Brain microvascular endothelial cell (primary cell): ENCODE data around the gene PLCB2.

ENCODE experiments used
- DNase-seq: peaks from one replicate; pipeline ENCODE4 v3.0.0-alpha.2; 2020
- H3K27ac ChIP-seq: fragments of 250-450 bp; sonication (Bioruptor Pico); 2 replicates; pipeline ENCODE4 v1.5.1; 2020; ENCODE audit warnings: mild to moderate bottlenecking, moderate library complexity
- H3K27me3 ChIP-seq: fragments of 250-450 bp; sonication (Bioruptor Pico); replicated peaks from 2 replicates; pipeline ENCODE4 v1.5.1; 2020; ENCODE audit warnings: mild to moderate bottlenecking
- H3K36me3 ChIP-seq: fragments of 250-450 bp; sonication (Bioruptor Pico); replicated peaks from 2 replicates; pipeline ENCODE4 v1.5.1; 2020; ENCODE audit warnings: mild to moderate bottlenecking
- H3K4me3 ChIP-seq: 2 replicates; pipeline ENCODE4 v1.5.1; 2011; ENCODE audit warnings: low read depth, mild to moderate bottlenecking, control low read depth, low read length, moderate library complexity
- in situ Hi-C: cut with HindIII; loops from 2 replicates; pipeline ENCODE4 v1.10.0; 2017; ENCODE audit warnings: low sequenced_read_pairs, low pct_ligation_motif_present
- TF ChIP-seq, protein P1 (sequence below): IDR thresholded peaks from 2 replicates; pipeline ENCODE4 v1.5.1; 2011; ENCODE audit warnings: low read depth, mild to moderate bottlenecking, moderate library complexity, low read length, control low read depth, inconsistent platforms; ENCODE audit errors: missing control alignments

Gene PLCB2

DNA sequence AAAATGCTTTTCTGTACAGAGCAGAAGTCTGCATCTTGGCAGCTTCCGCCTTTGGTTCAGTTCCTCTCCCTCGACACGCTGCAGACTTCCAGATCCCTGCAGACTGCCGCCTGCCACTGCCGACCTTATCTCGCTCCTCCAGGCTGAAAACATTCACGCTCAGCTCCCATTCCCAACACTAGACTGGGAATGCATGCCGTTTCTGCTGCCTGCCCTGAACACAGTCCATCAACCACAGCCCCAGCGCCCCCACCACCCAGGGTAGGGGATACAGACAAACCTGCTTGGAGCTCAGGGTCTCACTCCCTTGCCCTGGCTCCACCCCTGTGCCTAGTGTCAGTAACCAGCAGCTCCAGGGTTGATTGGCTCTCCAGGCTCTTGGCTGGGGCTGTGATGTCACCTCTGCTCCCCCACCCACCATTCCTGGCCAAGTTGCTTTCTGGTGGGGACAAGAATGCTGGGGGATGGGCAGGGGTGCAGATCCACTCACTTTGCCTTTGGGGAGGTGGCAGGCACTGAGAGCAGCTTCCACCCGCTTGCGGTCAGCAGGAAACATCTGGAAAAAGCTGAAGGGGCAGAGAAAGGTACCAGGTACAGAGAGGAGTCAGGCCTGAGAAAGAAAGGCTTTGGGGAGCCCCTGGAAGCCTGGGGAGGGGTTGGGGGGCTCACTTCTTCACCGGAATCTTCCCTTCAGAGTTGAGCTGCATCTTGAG, 6.1 kb downstream of the PLCB2 start:
- no peak for DNase-seq
- Histone ChIP-seq H3K27ac (no peak overlapping the region), H3K36me3 (no peaks in the 10 kb centered on the region), H3K27me3 (no peaks in the 10 kb centered on the region), H3K4me3 (no peak overlapping the region)
- TF ChIP-seq, protein P1, sequence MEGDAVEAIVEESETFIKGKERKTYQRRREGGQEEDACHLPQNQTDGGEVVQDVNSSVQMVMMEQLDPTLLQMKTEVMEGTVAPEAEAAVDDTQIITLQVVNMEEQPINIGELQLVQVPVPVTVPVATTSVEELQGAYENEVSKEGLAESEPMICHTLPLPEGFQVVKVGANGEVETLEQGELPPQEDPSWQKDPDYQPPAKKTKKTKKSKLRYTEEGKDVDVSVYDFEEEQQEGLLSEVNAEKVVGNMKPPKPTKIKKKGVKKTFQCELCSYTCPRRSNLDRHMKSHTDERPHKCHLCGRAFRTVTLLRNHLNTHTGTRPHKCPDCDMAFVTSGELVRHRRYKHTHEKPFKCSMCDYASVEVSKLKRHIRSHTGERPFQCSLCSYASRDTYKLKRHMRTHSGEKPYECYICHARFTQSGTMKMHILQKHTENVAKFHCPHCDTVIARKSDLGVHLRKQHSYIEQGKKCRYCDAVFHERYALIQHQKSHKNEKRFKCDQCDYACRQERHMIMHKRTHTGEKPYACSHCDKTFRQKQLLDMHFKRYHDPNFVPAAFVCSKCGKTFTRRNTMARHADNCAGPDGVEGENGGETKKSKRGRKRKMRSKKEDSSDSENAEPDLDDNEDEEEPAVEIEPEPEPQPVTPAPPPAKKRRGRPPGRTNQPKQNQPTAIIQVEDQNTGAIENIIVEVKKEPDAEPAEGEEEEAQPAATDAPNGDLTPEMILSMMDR: no peak
- in situ Hi-C loops: no loop called here

DNA sequence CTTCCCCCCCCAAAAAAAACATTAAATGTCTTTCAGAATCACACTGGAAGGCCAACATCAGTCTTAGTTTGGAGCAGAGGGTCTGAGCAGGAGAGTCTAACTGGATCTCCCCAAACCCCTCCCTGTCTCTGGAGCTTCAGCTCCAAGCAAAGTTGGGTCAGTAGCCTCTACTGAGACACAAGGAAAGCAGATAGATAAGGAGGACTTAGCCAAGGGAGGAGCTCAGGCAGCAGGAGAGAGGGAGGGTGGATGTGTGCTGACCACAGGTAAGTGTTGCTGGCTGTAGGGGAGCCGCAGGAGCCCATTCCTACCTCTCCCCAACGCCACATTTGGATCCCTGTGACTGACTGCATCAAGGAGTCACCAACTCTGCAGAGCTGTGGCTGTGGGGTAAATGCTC, 7.0 kb downstream of the PLCB2 start:
- Histone ChIP-seq H3K4me3 (no peak overlapping the region), H3K36me3 (no peaks in the 10 kb centered on the region), H3K27me3 (no peaks in the 10 kb centered on the region), H3K27ac (no peak overlapping the region)
- TF ChIP-seq, protein P1: no peak
- in situ Hi-C loops: no loop called here
- DNase-seq: no peak

DNA sequence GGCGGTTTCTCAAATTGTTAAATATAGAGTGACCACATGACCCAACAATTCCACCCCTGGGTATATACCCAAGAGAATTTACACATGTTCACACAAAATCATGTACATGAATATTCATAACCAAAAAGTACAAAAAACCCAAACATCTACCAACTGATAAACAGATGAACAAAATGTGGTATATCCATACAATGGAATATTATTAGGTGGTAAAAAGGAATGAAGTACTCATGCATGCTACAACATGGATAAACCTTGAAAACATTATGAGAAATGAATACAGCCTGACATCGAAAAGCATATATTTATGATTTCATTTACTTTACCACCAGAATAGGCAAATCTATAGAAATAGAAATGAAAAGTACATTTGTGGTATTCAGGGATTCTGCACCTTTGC, 7.4 kb downstream of the PLCB2 start:
- H3K27ac ChIP-seq: no peak overlapping the region
- DNase-seq: no peak
- H3K4me3 ChIP-seq: no peak overlapping the region
- H3K27me3 ChIP-seq: no peaks in the 10 kb centered on the region
- in situ Hi-C loops: no loop called here
- TF ChIP-seq, protein P1: no peak
- no peaks in the 10 kb centered on the region for H3K36me3 ChIP-seq

DNA sequence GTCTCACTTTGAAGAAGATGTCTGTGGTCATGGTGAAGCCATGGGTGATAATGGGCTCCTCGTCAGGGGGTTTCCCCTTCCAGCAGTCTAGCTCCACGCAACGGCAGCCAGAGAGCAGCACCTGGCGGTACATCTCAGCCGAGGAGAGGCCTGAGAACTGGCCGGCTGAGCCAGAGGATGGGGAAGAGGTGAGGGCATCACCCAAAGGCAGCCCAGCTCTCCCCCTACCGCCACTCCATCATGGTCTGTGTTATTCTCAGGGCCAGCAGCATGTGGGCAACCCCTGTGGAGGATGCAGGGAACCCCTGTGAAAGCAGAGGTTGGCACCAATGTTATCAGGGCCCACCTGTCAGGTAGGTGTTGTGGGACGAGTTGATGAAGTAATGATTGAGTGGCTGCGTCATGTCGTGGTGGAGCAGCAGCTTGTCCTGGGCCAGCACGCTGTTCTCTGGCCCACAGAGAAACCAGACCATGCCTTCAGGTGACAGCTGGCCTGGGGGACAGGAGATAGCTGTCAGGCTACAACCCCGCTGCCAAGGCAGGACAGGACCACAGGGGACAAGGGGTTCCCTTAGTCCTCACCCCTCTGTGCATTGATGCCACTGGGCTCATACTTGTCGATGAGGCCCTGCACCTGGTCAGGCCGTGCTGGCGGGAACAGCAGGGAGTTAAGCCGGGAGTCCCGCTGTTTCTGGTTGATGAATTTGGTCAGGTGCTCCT, 9.4 kb downstream of the PLCB2 start:
- Histone ChIP-seq H3K4me3 (no peak overlapping the region), H3K36me3 (no peaks in the 10 kb centered on the region), H3K27ac (no peak overlapping the region), H3K27me3 (no peaks in the 10 kb centered on the region)
- in situ Hi-C loops: no loop called here
- TF ChIP-seq, protein P1: no peak
- no peak for DNase-seq

DNA sequence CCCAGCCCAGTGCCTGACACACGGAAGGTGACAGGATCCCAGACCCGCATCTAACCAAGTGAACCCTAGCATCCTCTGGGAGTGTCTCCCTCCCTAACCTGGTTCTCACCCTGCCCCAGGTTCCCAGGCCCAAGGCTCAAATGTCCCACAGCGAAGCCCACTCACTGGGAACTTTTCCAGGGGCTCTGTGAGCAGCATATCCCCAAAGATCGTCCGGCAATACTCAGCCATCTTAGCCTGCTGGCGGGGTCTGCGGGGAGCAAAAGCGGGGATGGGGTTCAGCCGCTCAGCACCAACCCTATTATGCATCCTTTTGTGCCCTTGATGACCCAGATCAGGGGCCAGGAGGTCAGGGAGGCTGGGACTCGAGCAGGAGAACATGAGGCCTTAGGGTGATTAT, 10.4 kb downstream of the PLCB2 start:
- Histone ChIP-seq H3K27ac (no peak overlapping the region), H3K27me3 (peaks cover 4% of the 10 kb centered on the region), H3K4me3 (no peak overlapping the region), H3K36me3 (no peaks in the 10 kb centered on the region)
- TF ChIP-seq, protein P1: no peak
- no peak for DNase-seq
- in situ Hi-C loops: no loop called here
